GM19239 (cell line): ENCODE results near the gene SC5D.
A peak's percentile ranks its signal among the peaks of the same experiment; 100 is the strongest.

Source experiments
- DNase-seq: peaks from one replicate; pipeline ENCODE4 v3.0.0; 2011; ENCODE audit warnings: low spot score; ENCODE audit not compliant: insufficient read length
- FAIRE-seq: peaks from 2 replicates; lab custom pipeline; 2011; peaks lifted over from hg19 to GRCh38; lab: Jason Lieb, UNC

The SC5D gene

GRCh38 chr11:121327553-121327952 lies 35.0 kb downstream of the SC5D start:
- FAIRE-seq = no peak
- no peak for DNase-seq

- DNase-seq (no peak), FAIRE-seq (peak; percentile 97)
Observed at GRCh38 chr11:121328176-121328966, 35.8 kb downstream of the SC5D start.

- DNase-seq (no peak), FAIRE-seq (peak; percentile 96)
Observed at GRCh38 chr11:121328967-121329679, 36.6 kb downstream of the SC5D start.

DNA sequence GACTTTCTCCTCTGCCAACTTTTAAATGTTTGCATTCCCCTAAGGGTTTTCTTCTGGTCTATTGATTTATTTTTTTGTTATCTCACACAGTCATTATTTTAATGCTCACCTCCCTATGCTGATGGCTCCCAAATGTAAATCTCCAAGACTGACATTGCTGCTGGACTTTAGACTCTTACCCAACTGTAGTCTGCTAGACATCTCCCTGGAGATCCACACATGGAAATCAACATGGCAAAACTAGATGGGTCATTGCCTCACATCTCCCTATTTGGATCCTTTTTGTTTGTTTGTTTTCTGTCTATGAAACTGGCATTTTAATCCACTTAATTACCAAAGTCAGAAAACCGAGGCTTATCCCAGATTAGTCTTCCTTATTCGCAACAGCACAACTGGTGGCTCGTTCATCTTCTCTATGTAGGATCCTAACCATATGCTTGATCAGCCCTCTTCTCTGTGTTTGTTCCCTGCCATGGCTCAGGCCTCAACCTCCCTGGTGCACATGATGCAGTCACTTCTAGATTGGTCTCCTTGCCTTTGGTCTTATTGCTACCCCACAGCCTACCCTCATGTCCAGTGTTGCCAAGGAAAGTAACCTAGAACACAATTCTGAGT lies 37.3 kb downstream of the SC5D start:
- DNase-seq (no peak), FAIRE-seq (peak; percentile 31)

DNA sequence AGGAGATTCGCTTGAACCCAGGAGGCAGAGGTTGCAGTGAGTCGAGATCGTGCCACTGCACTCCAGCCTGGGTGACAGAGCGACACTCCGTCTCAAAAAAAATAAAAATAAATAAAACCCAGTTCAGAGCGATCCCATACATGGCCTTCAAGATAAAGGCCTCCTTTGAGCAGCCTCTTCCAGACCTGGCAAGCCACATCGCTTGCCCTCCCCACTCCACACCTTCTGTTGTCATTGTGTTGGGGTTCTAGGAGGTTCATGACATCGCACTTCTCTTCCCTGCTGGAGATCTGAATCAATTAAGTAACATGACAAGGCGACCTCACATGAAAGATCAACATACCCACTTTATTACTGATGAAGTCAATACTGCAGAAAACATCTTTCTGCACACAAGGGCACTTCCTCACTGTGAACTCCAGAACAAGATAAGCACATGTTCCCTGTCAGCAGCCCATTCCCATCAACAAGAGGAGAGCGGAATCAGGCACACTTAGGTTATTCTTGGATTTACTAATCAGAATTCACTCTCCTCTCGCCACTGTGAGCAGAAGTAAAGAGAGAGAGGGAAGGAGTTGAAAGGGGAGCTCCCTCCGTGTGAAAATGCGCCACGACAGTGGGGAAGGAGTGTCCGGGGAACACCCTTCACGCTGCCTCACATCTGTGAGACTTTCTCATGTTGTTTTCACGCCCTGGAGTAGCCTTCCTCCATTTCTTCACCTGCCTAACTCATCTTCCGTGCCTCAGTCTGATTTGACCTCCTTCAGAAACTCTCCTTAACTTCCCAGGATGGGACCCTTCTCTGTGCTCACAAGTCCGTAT lies 38.3 kb downstream of the SC5D start:
- FAIRE-seq = peak; percentile 87
- DNase-seq = no peak

DNA sequence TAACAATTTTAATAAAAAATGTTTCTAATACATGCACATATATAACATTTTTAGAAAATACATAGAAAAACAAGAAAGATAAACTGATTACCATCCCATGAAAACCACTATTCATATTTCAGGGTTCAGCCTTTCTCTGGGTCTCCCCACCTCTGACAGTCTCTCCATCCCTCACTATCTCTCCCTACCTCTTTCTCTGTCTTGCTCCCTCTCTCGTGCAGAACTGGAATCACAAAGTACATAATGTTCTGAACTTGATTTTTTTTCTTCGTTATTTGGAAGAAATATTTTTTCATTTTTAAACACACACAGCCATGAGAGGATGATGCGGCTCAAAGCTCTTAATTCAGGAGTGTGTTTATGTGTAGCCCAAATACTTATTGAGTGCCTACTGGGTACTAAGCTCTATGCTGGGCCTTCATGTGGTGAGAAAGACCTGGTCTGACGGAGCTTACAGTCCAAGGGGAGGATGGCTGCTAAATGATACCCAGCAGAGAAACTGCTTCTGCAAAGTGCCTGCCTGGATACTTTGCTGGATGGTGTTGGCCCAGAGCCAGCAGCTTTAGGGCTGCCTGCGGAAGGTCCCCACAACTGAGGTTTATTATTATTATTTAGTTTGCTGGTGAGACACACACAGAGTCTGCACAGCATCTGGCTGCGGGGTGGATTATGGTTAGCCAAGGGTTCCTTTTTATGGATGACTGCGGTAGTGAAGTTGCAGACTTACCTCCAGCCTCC lies 42.6 kb downstream of the SC5D start:
- no peak for DNase-seq
- FAIRE-seq = peak; percentile 51

DNA sequence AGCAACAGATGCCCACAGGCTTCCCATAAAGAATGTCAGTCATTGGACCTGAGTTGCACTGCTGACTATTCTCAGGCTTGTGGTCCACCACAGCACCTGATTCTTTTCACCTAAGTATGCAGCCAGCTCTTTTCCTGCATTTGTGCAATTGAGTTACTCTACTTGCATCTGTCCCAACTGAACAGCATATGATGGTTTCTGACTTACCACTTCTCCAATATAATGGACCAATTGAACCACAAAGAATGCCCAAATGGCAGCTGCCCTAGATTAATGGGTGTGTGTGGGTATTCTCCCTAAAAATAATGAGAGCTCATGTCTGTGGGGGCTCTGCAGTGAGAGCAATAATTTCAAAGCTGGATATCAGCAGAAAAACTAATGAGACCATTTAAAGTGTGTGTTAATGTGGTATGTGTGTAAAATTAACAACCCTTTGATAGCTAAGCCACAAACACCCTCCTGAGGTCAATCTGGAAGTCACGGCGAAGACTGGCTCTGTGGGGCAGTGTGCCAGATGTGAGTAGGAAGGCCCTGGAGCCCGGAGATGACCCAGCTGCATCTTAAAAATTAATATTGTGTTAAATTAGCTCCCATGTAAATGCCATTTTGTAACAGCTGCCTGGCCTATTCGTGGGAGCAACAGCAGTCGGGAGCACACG lies 43.8 kb downstream of the SC5D start:
- DNase-seq (no peak), FAIRE-seq (no peak)

- DNase-seq (no peak), FAIRE-seq (peak; percentile 95)
Observed at GRCh38 chr11:121337078-121337477, 44.5 kb downstream of the SC5D start.

GRCh38 chr11:121337740-121338272 lies 45.2 kb downstream of the SC5D start:
- DNase-seq (no peak), FAIRE-seq (peak; percentile 91)

DNA sequence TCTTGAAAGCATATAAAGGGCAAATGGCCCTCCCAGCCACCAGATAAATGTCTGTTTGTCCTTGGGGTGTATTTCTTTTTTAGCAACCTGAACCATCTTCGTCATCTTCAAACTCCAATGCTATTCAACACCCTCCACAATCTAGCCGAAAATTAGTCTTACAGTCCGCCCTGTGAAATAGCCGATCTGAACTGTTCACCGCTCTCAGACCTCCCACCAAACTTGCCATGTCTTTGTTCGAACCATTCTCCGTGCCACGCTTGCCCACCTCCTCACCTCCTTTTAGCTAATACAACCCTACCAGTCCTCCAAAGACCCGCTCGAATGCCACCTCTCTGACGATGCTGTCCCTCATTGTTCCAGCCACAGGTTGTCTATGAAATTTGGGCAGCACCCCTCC lies 46.0 kb downstream of the SC5D start:
- no peak for DNase-seq
- FAIRE-seq = peak; percentile 62

- peak; percentile 93 for FAIRE-seq
Observed at GRCh38 chr11:121340032-121340580, 47.5 kb downstream of the SC5D start.

GRCh38 chr11:121341609-121342008 lies 49.0 kb downstream of the SC5D start:
- DNase-seq = no peak
- peak; percentile 89 for FAIRE-seq

More at GRCh38 chr11:121340032-121340580, 47.5 kb downstream of the SC5D start:
- DNase-seq = no peak

DNA sequence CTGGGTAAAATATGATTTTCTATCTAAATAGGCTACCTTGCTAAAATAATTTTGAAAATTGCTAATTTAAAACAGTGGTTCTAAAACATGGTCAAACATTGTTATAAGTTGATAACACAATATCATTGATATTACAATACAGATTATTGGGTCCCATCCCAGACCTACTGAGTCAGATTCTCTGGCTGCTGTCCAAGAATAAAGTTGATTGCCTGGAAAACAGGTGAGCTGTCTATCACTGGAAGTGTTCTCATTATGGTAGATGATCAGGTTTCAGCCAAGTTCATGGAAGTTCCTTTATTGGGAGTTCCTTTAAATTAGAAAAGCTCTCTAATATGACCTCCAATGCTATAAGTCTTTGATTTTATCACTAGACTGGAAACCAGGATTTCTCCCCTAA lies 52.3 kb downstream of the SC5D start:
- DNase-seq (no peak), FAIRE-seq (no peak)

GRCh38 chr11:121347094-121347493 lies 54.5 kb downstream of the SC5D start:
- FAIRE-seq (no peak), DNase-seq (no peak)

DNA sequence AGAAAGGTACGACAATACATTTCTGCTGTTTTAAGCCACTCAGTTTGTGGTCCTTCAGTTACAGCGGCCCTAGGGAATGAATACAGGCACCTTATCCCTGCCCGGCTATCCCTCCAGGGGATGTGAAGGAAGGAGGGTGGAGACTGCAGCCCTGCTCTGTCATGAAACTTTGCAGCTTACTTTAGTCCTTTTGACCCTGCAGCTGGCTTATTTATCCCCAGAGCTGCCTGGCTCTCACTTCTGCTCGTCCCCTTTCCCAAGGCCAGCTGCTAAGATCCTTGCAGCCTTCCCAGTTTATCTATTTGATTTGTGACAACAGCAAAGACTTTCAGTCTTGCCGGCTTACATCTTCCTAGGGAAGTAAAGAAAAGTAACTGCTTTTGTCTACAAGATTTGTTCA lies 55.2 kb downstream of the SC5D start:
- no peak for FAIRE-seq
- DNase-seq = no peak

DNA sequence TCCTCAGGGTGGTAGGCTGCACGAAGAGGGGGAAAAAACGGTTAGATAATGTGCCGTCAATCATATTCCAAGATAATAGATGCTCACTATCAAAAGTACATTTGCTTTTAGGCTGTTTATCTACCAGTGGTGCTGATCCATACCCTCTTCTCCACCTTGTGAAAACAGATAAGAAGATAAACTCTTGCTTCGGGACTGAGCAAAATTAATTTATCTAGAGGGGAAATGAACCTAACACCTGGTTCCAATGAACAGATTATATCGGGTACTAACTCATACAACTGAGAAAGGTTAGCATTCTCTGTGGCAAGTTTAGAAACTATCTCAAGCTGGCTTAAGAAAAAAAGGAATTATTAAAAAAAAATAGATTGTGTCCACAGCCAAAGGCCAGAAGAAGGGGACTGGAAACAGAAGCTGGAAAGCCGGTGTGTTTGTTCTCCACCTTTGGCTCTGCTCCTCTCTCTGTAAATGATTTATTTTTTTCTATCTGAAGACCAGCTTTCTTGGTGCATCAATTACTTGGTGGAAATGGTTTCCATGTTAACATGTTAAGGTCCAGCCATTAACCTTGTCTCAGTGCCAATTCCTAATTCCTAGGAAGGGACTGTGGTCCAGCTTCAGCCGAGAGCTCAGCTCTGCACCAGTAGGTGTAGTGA lies 55.8 kb downstream of the SC5D start:
- FAIRE-seq (no peak), DNase-seq (no peak)

DNA sequence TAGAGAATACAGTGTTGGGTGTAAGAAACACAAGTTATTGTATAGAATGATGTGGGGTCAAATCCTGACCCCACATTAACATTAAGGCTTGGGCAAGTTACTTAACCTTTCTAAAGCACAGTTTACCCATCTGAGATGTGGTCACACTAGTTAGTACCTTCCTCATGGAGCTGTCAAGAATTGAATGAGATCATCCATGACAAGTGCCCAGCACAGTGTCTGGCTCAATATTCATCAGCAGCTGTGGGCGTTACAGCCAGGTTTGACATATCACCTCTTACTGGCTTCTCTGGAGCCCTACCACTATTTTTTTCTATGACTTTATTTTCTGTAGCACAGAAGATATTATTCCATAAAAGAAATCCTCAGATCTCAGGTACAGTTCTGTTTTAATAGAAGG lies 57.2 kb downstream of the SC5D start:
- DNase-seq = no peak
- no peak for FAIRE-seq
